HepG2 (cell line): Measurements from ENCODE around the gene MRPS10. TPM values are rescaled to one million over a fixed set of nuclear protein-coding genes. Genes with fewer than 3 reads are reported as not detected.

Source experiments
- ATAC-seq: fragments of 200-7000 bp; cut with Tn5 transposase; 3 replicates; pipeline ENCODE4 v1.9.1; 2020; ENCODE audit warnings: mild to moderate bottlenecking, moderate library complexity
- BruUV-seq: library from RNA; stranded (reverse); fragments of 400-500 nt; replicated peaks from 2 replicates; lab custom pipeline; 2021; lab: Mats Ljungman, UMichigan
- CTCF ChIA-PET: fragments of 300-600 bp; formaldehyde crosslinking; extraction: SDS; loops from one replicate; lab custom pipeline; 2021; ENCODE audit warnings: low total read pairs, inconsistent platforms, low intra/inter-chr PET ratio; lab: Yijun Ruan, JAX
- POLR2A ChIA-PET: fragments of 350-600 bp; sonication (Branson Sonifier 250); formaldehyde crosslinking; loops from one replicate; lab custom pipeline; 2020; ENCODE audit warnings: antibody characterized with exemption, inconsistent platforms; lab: Yijun Ruan, JAX
- DNase-seq: peaks from one replicate; pipeline ENCODE4 v3.0.0-alpha.2; 2015; ENCODE audit warnings: low spot score
- FAIRE-seq: peaks from 3 replicates; lab custom pipeline; 2011; peaks lifted over from hg19 to GRCh38; lab: Jason Lieb, UNC
- H2AFZ ChIP-seq: one replicate; pipeline ENCODE4 v1.6.1; 2011; ENCODE audit warnings: low read length, inconsistent platforms
- H3K27ac ChIP-seq: fragments of 300-600 bp; 3 replicates; pipeline ENCODE4 v1.8.0; 2011; ENCODE audit warnings: mixed run types, mild to moderate bottlenecking, mixed read lengths, low read length, inconsistent platforms; ENCODE audit not compliant: insufficient read depth; ENCODE audit errors: extremely low read length
- H3K27me3 ChIP-seq, 2 experiments: fragments of 200-600 bp in 1 of 2; 2 replicates in 1 of 2; 3 replicates in 1 of 2; pipeline versions ENCODE4 v1.6.0 to v1.8.0; 2011; ENCODE audit warnings: low read length in 2 of 2, mild to moderate bottlenecking in 2 of 2, moderate library complexity in 2 of 2, inconsistent platforms in 1 of 2; ENCODE audit not compliant: insufficient read depth in 2 of 2, control insufficient read depth in 1 of 2
- H3K36me3 ChIP-seq, 2 experiments: fragments of 200-600 bp in 1 of 2; replicated peaks in 1 of 2; 2 replicates in 1 of 2; 3 replicates in 1 of 2; pipeline versions ENCODE4 v1.5.1 to v1.8.0; 2011; ENCODE audit warnings: low read length in 2 of 2, inconsistent platforms in 1 of 2; ENCODE audit not compliant: insufficient read depth in 2 of 2, control insufficient read depth in 1 of 2
- H3K4me1 ChIP-seq: 2 replicates; pipeline ENCODE4 v1.5.1; 2012; ENCODE audit warnings: low read length, inconsistent platforms; ENCODE audit not compliant: insufficient read depth
- H3K4me2 ChIP-seq: 2 replicates; pipeline ENCODE4 v1.6.0; 2011; ENCODE audit warnings: low read depth, low read length, inconsistent platforms
- H3K4me3 ChIP-seq, 3 experiments: fragments of 200-600 bp in 1 of 3; sonication (generic), shearing (Covaris generic) in 1 of 3; replicated peaks in 1 of 3; 2 replicates each; pipeline ENCODE4 v1.5.1; 2011 to 2016; ENCODE audit warnings: low read length in 3 of 3, inconsistent platforms in 2 of 3, low read depth in 2 of 3, mild to moderate bottlenecking in 2 of 3, control low read depth in 1 of 3, mixed read lengths in 1 of 3; ENCODE audit not compliant: insufficient read depth in 1 of 3
- H3K79me2 ChIP-seq: one replicate; pipeline ENCODE4 v1.6.1; 2011; ENCODE audit warnings: low read length, inconsistent platforms; ENCODE audit not compliant: insufficient read depth
- H3K9ac ChIP-seq: 2 replicates; pipeline ENCODE4 v1.6.0; 2011; ENCODE audit warnings: mild to moderate bottlenecking, low read depth, low read length, inconsistent platforms; ENCODE audit not compliant: insufficient read depth
- H3K9me3 ChIP-seq: 2 replicates; pipeline ENCODE4 v1.5.1; 2012; ENCODE audit warnings: mild to moderate bottlenecking, low read length
- H4K20me1 ChIP-seq: 2 replicates; pipeline ENCODE4 v1.6.0; 2011; ENCODE audit warnings: inconsistent platforms, mild to moderate bottlenecking, low read length, moderate library complexity; ENCODE audit not compliant: insufficient read depth
- GABPA ChIP-seq, 2 experiments: IDR thresholded peaks; 2 replicates each; pipeline ENCODE4 v1.6.1; 2011 to 2016; ENCODE audit warnings: low read depth in 2 of 2, low read length in 1 of 2, missing biosample characterization in 1 of 2, missing genetic modification characterization in 1 of 2
- MIER2 ChIP-seq: IDR thresholded peaks from 2 replicates; pipeline ENCODE4 v1.6.1; 2016; ENCODE audit warnings: missing biosample characterization, missing genetic modification reagents
- PCBP2 ChIP-seq: fragments of 200-400 bp; formaldehyde crosslinking; optimal IDR thresholded peaks from 2 replicates; pipeline ENCODE3; 2018; ENCODE audit warnings: low read length, low read depth; ENCODE audit not compliant: poor library complexity, severe bottlenecking
- U2AF2 ChIP-seq: fragments of 200-400 bp; formaldehyde crosslinking; IDR thresholded peaks from 2 replicates; pipeline ENCODE4 v1.6.1; 2017; ENCODE audit warnings: low read depth, mild to moderate bottlenecking, low read length
- WIZ ChIP-seq: sonication (generic); formaldehyde crosslinking; IDR thresholded peaks from 2 replicates; pipeline ENCODE4 v1.5.1; 2020; ENCODE audit warnings: mild to moderate bottlenecking, missing genetic modification reagents
- ZNF274 ChIP-seq: sonication (generic); formaldehyde crosslinking; IDR thresholded peaks from 2 replicates; pipeline ENCODE4 v1.5.1; 2020; ENCODE audit warnings: mild to moderate bottlenecking, missing genetic modification reagents
- ZNF33B ChIP-seq: sonication (generic); formaldehyde crosslinking; IDR thresholded peaks from 2 replicates; pipeline ENCODE4 v1.5.1; 2020; ENCODE audit warnings: mild to moderate bottlenecking, missing genetic modification reagents
- ZNF670 ChIP-seq: sonication (generic); formaldehyde crosslinking; IDR thresholded peaks from 2 replicates; pipeline ENCODE4 v1.8.0; 2022; ENCODE audit warnings: mild to moderate bottlenecking, missing genetic modification reagents, borderline replicate concordance
- ZNF75D ChIP-seq: sonication (generic); formaldehyde crosslinking; IDR thresholded peaks from 2 replicates; pipeline ENCODE4 v1.8.1; 2023; ENCODE audit warnings: missing genetic modification reagents, mild to moderate bottlenecking, borderline replicate concordance
- ZNF777 ChIP-seq: sonication (generic); formaldehyde crosslinking; IDR thresholded peaks from 2 replicates; pipeline ENCODE4 v1.4.0; 2020; ENCODE audit warnings: missing genetic modification reagents
- ZNF891 ChIP-seq: sonication (generic); formaldehyde crosslinking; IDR thresholded peaks from 2 replicates; pipeline ENCODE4 v1.5.0; 2020; ENCODE audit warnings: mild to moderate bottlenecking, missing genetic modification reagents
- in situ Hi-C: cut with HindIII; loops from 2 replicates; pipeline ENCODE4 v1.10.0; 2017; ENCODE audit warnings: low pct_unique_long_range_greater_than_20kb; ENCODE audit not compliant: extremely low pct_ligation_motif_present
- intact Hi-C: fragments of 100-400 bp; cut with micrococcal nuclease; formaldehyde crosslinking; loops from one replicate; pipeline ENCODE4 v1.10.0; 2022; ENCODE audit not compliant: unreplicated experiment
- polyA plus RNA-seq, 8 experiments: library from polyadenylated mRNA; depleted of rRNA in 3 of 8; stranded (reverse) in 7 of 8; unstranded in 1 of 8; fragments of >200 nt; fragmentation: Illumina TruSeq in 4 of 8; extraction: Trizol in 4 of 8; gene quantifications; 2 replicates each; pipeline versions ENCODE4 v1.2.1 to v1.2.3, GENCODE V29; 2011 to 2016; ENCODE audit warnings: low read depth in 4 of 8, missing spikeins in 1 of 8, mixed read lengths in 1 of 8; ENCODE audit not compliant: insufficient read depth in 1 of 8
- total RNA-seq, 5 experiments: library from RNA; depleted of rRNA; stranded (reverse); fragments of >200 nt; fragmentation: Illumina TruSeq; extraction: Trizol; gene quantifications; 2 replicates each; pipeline ENCODE4 v1.2.3, GENCODE V29; 2016; ENCODE audit warnings: low read depth in 1 of 5
- TF ChIP-seq, protein P1 (sequence below): sonication (generic); formaldehyde crosslinking; IDR thresholded peaks from 2 replicates; pipeline ENCODE4 v1.9.0; 2022; ENCODE audit warnings: missing genetic modification reagents, mild to moderate bottlenecking, borderline replicate concordance

The MRPS10 gene
- total and polyA plus RNA-seq, 2 of the 13 experiments (the other 11 are each of a cell fraction or from before 2014, with no cell fraction given), result 31.7 to 54.6 TPM

DNA sequence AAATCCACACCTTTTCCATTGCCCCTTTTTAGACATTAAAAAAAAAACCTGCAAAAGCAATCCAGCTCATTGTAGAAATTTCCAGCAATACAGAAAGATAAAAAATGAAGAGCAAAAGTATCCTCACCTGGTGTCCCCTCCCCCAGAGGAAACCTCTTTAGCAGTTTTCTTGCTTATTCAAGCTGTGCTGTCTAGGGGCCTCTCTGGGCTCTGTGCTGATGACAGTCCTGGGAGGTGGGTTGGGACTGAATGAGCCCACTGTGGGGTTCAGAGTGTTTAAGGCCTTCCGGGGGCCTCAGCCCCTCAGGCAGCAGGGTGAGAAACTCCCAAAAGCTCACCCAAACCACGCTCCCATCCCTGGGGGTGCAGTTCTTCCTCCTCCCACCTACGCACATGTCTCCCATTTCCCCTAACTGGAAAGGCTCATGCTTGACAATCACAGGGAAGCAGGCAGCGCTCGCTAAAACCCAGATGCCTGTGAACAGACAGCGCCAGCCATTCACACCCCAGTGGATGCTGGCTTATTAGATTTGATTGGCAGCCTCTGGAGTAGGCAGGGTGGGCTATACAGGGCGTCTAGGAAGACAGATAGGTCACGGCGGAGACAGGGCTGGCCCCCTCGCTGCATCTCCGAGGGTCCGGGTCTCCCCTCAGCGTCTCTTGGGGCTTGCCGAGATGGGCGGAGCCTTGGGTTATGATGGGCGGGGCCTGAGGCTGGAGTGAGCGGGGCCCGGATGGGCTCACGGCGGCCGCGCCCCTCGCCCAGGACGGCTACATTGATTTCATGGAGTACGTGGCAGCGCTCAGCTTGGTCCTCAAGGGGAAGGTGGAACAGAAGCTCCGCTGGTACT is 39.9 kb downstream of the MRPS10 start (continued):
- TF ChIP-seq GABPA (IDR thresholded peaks at IDR 0.05; ENCODE audit: low read depth, low read length) (no peak), GABPA (CRISPR knock-in tag; IDR thresholded peaks at IDR 0.05; ENCODE audit: low read depth) (no peak), WIZ (CRISPR knock-in tag) (no peak)

DNA sequence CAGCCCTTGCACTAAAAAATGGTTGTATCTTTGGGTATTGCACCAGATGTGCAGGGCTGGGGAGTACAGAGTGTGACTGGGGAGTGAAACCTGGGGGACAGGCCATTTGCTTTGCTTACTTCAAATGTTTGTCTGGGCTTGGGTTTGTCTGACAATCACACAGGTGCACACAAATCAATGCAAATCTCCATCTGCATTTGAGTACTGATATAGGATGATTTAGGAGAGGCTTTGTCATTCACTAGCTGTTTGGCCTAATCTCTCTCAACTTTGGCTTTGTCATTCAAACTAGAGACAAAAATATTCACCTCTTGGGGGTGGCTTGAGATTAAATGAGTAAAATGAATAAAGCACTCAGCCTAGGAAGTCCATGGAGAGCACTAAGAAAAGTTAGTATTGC is 40.7 kb downstream of the MRPS10 start:
- no peak for FAIRE-seq
- no peak for DNase-seq
- Histone ChIP-seq H3K4me1 (no peaks in the 10 kb centered on the region), H3K36me3 (no peaks in the 10 kb centered on the region), H2AFZ (no peak overlapping the region), H3K79me2 (no peaks in the 10 kb centered on the region), H3K4me3 (no peak overlapping the region), H4K20me1 (no peaks in the 10 kb centered on the region), H3K4me2 (no peak overlapping the region), H3K9ac (no peak overlapping the region), H3K9me3 (no peaks in the 10 kb centered on the region), H3K27me3 (0 out of 5 replicates have a peak, but pooled peaks cover 0 to 3% of the 10 kb centered on the region in 2 experiments), H3K27ac (no peak overlapping the region)
- in situ Hi-C loops, result no loop called here
- ChIA-PET POLR2A (no interaction called here), CTCF (interaction anchor here (1.2 to 1.9 kb wide), 2 partner anchors 10 to 102 kb away, joined by 3 to 4 read pairs; no protein-coding TSS in a partner anchor)
- TF ChIP-seq, protein P1, sequence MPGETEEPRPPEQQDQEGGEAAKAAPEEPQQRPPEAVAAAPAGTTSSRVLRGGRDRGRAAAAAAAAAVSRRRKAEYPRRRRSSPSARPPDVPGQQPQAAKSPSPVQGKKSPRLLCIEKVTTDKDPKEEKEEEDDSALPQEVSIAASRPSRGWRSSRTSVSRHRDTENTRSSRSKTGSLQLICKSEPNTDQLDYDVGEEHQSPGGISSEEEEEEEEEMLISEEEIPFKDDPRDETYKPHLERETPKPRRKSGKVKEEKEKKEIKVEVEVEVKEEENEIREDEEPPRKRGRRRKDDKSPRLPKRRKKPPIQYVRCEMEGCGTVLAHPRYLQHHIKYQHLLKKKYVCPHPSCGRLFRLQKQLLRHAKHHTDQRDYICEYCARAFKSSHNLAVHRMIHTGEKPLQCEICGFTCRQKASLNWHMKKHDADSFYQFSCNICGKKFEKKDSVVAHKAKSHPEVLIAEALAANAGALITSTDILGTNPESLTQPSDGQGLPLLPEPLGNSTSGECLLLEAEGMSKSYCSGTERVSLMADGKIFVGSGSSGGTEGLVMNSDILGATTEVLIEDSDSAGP (CRISPR knock-in tag), result no peak
- TF ChIP-seq ZNF891 (no peak), MIER2 (CRISPR knock-in tag) (no peak), ZNF33B (no peak), ZNF75D (CRISPR knock-in tag) (no peak), ZNF777 (CRISPR knock-in tag) (no peak), ZNF274 (no peak), PCBP2 (no peak), ZNF670 (CRISPR knock-in tag) (no peak), U2AF2 (no peak)
- no TSS peak for BruUV-seq
- intact Hi-C loops, result no loop called here
- no peak for ATAC-seq
